Activated T-helper 1 cell treated with anti-CD3 and anti-CD28 coated beads, Interleukin-12 subunit alpha, Interleukin-12 subunit beta, Interleukin-2, Interleukin-4 antibody, amounts not matched to agents 30 ng/mL and 10 ng/mL and 1 ng/mL, durations not matched to agents 14 hours and 24 hours and 36 hours (primary cell): ENCODE results near the gene LMX1B. TPM values are rescaled to one million over a fixed set of nuclear protein-coding genes. Genes with fewer than 3 reads are reported as not detected.

Experiments
- DNase-seq: peaks from one replicate; pipeline ENCODE4 v3.0.0; 2021; ENCODE audit warnings: low spot score
- H3K27ac Mint-ChIP-seq: one replicate; pipeline ENCODE4 v1.8.0; 2021; ENCODE audit warnings: mild to moderate bottlenecking, mixed read lengths
- H3K27me3 Mint-ChIP-seq: one replicate; pipeline ENCODE4 v1.8.0; 2022; ENCODE audit warnings: mild to moderate bottlenecking, moderate library complexity, mixed read lengths; ENCODE audit not compliant: insufficient read depth
- H3K36me3 Mint-ChIP-seq: one replicate; pipeline ENCODE4 v1.8.0; 2021; ENCODE audit warnings: low read depth, mixed read lengths
- H3K4me1 Mint-ChIP-seq: one replicate; pipeline ENCODE4 v1.8.0; 2021; ENCODE audit warnings: low read depth, mixed read lengths
- H3K4me3 Mint-ChIP-seq: one replicate; pipeline ENCODE4 v1.8.0; 2021; ENCODE audit warnings: mild to moderate bottlenecking, moderate library complexity, mixed read lengths
- H3K9me3 Mint-ChIP-seq: one replicate; pipeline ENCODE4 v1.8.0; 2021; ENCODE audit warnings: mixed read lengths
- intact Hi-C: fragments of 100-400 bp; cut with micrococcal nuclease; formaldehyde crosslinking; loops from one replicate; pipeline ENCODE4 v1.15.1; 2024
- total RNA-seq: library from RNA; stranded (reverse); gene quantifications from 2 replicates; pipeline ENCODE4 v1.2.3, GENCODE V29; 2022

Gene LMX1B
- total RNA-seq, 1 donor from 2014 or later = not detected

DNA sequence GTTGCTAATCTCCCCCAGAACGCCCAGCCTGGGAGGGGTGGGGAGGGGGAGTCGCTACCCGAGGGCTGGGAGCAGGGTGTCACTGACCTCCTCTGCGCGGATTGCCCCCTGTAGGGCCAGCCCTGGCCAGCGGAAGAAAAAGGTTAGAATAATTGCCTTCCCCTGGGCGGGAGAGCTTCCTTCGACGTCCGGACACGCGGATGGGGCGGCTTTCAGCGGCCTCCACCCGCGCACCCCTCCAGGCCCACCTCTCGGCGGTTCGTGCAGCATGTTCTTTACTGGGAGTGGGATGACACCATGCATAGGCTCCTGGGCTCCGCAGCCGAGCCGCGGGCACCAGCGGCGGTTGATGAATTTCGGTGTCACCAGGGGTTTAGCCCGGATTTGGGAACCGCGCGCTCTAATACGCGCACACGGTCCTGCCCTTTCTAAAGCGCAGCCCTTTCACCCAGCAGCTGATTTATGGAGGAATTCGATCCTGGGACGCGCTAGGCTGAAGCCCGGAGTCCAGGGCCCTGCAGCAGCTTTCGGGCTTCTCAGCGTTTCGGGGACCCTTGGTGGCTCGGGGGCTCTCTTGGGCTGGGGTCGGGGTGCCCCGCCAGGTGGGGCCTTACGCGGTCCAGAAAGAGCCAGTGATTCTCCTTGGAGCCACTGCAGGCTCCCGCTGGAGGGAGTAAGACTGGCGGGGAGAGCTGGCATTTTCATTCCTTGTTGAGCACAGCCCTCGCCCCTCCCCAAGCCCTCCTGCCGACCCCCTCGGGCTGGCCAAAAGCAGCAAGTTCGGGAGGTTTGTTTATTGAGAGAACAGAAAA lies 10.1 kb downstream of the LMX1B start:
- Mint-ChIP-seq H3K4me1 (no peaks in the 10 kb centered on the region), H3K36me3 (no peaks in the 10 kb centered on the region), H3K4me3 (no peak overlapping the region), H3K9me3 (no peaks in the 10 kb centered on the region), H3K27ac (no peak overlapping the region), H3K27me3 (peaks cover 83% of the 10 kb centered on the region)
- no peak for DNase-seq
- intact Hi-C loops = loop anchor here (2.0 kb wide), 1 partner anchor 53 kb away; no protein-coding TSS in a partner anchor

DNA sequence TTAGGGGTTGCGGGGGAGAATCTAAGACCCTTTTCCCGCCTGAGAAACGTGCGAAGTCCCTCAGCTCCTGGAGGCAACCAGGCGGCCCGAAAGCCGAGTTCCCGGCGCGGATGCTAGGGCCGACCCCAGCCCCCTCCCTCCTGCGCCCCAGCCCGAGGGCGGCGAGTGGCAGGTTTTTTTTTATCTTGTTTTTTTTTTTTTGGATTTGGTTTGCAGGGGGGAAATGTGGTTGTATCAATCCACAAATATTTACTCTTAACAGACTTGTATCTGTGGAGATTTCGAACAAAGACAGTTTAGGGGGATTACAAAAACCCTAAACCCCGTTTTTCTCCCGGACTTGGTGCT lies 10.7 kb downstream of the LMX1B start:
- H3K4me3 Mint-ChIP-seq = no peak overlapping the region
- H3K36me3 Mint-ChIP-seq = no peaks in the 10 kb centered on the region
- intact Hi-C loops = loop anchor here (2.0 kb wide), 1 partner anchor 52 kb away; no protein-coding TSS in a partner anchor
- no peaks in the 10 kb centered on the region for H3K4me1 Mint-ChIP-seq
- DNase-seq = no peak
- H3K27ac Mint-ChIP-seq = no peak overlapping the region
- no peaks in the 10 kb centered on the region for H3K9me3 Mint-ChIP-seq
- peaks cover 85% of the 10 kb centered on the region for H3K27me3 Mint-ChIP-seq

DNA sequence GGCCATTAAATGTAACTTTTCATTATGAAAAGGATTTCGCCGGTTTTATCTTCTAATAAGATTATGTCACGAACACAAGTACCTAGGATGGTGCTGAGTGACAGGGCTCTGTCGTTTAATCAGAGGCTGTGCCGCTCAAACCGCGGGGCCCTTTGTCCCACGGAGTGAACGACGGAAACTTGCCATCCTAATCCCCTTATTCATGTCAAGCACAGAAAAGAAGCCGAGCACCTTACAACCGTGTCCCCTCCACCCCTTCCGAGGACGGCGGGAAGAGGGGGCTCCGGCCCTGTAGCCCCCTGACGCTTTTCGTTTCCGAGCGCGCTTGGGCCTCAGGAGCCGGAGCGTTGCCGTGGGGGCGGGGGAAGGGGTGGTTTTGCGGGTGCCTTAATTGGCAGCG lies 11.2 kb downstream of the LMX1B start:
- intact Hi-C loops = loop anchor here (1.0 to 2.0 kb wide), 2 partner anchors 14 to 52 kb away; no protein-coding TSS in a partner anchor
- Mint-ChIP-seq H3K36me3 (no peaks in the 10 kb centered on the region), H3K4me1 (no peaks in the 10 kb centered on the region), H3K27ac (no peak overlapping the region), H3K9me3 (no peaks in the 10 kb centered on the region), H3K4me3 (no peak overlapping the region), H3K27me3 (peaks cover 85% of the 10 kb centered on the region)
- no peak for DNase-seq

DNA sequence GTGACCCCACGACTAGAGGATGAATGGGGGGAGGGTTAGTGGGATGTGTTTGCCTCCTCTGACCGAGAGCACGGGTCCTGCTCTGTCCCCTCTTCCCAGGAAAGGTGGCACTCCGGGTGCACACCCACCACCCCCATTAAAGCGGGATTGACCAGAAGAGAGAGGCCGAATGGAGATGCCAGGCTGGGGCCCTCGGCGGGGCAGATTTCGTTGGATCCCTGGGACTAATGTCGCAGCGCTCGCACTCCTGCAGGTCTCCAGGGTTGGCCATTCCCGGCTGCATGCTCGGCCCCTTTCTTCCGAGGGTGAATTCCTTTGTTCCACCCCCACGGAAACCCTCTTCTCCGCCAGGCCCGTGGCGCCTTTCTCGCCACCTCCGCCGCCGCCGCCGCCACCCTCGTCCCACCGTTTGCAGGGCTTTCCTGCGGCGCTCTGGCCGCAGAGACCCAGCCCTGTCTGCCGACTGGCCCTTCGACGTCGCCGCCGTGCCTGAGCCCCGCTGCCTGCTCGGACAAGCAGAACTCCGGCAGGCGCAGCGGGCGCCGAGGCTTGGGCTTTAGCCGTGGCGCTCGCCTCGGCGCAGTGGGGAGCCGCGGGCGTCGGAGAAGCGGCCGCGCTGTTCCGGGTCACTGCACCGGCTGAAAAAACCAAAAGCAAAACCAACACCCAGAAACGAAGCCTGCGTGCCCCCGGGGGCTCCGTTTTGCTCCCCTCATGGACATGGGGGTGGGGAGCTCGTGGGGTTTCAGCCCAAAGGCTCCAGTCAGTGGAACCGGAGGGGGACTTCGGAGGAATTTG lies 11.8 kb downstream of the LMX1B start:
- intact Hi-C loops = loop anchor here (1.0 to 2.0 kb wide), 2 partner anchors 14 to 51 kb away; no protein-coding TSS in a partner anchor
- Mint-ChIP-seq H3K36me3 (no peaks in the 10 kb centered on the region), H3K4me1 (no peaks in the 10 kb centered on the region), H3K9me3 (no peaks in the 10 kb centered on the region), H3K4me3 (peak overlapping the region; percentile 68), H3K27me3 (peaks cover 82% of the 10 kb centered on the region), H3K27ac (no peak overlapping the region)
- DNase-seq = no peak

DNA sequence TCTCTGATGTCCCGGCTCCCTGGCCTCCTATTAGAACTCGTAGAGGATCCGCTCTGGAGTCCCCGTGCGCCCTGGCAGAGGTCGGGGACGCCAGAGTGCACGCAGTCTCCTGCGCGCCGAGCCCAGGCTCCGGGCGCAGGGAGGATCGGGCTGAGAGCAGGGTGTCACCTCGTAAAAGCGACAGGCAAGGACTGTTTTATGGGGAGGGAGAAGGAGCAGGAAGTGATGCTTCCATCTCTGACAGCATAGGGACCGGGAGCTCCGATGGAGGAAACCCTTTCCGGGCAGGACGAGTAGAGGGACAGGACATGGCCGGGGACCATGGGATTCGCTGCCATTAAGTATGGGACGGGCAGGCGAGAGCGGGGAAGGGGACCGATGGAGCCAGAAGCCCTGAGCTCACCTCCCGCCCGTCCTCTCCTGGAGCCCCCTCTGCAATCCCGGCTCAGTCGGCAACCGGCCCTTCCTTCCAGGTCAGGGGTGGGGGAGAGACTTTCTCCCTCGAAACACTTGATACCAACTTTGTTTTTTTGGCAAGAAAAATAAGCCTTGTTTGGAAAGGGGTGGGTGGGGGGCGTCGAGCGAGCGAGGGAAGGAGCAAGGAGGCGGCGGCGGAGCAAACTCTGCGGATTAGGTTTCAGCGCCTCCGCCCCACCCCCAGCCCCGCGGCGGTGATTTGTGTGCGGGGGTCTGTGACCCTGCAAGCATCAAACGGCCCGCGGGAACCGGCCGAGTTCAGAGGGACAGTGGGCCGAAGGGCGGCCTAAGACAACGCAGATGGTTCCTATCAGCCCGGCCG lies 12.6 kb downstream of the LMX1B start:
- no peak for DNase-seq
- H3K27me3 Mint-ChIP-seq = peaks cover 77% of the 10 kb centered on the region
- no peaks in the 10 kb centered on the region for H3K4me1 Mint-ChIP-seq
- intact Hi-C loops = no loop called here
- H3K27ac Mint-ChIP-seq = no peak overlapping the region
- no peaks in the 10 kb centered on the region for H3K9me3 Mint-ChIP-seq
- no peaks in the 10 kb centered on the region for H3K36me3 Mint-ChIP-seq
- H3K4me3 Mint-ChIP-seq = peak overlapping the region; percentile 68

DNA sequence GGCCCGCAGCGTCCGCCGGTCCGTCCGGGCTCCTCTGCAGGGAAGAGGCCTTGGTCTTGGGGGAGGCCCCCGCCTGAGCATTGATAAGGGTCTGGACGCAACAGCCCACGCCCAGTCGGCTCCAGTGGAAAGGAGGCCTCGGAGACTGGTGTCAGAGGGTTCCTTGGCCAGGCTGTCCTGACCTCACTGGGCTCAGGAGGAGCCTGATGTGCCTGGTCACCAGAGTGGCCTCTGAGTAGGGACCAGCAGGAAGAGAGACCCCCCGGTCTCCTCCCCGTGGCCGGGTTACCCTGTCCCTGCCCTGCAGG lies 13.2 kb downstream of the LMX1B start:
- Mint-ChIP-seq H3K4me3 (no peak overlapping the region), H3K27me3 (peaks cover 75% of the 10 kb centered on the region), H3K27ac (no peak overlapping the region), H3K36me3 (no peaks in the 10 kb centered on the region), H3K4me1 (no peaks in the 10 kb centered on the region), H3K9me3 (no peaks in the 10 kb centered on the region)
- no peak for DNase-seq
- intact Hi-C loops = no loop called here

DNA sequence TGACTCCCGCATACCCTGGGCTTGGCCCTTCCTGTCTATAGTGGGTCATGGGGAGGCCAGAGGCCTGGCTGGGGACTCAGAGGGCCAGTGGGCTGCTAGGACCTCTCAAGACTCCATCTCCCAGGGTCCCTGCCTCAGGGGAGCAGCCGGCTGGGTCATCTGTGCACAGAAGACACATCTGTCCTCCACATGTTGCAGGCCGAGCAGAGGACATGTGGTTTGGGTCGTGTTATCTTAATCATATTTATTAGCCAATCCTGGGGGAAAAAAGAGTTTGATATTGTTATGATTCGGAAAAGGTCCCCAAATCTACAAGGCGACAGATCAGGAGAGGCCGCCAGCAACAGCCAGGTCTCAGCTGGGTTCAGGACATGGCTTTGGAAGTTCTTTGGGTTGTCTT lies 14.4 kb downstream of the LMX1B start:
- H3K27me3 Mint-ChIP-seq = peaks cover 72% of the 10 kb centered on the region
- intact Hi-C loops = no loop called here
- H3K4me3 Mint-ChIP-seq = no peak overlapping the region
- no peaks in the 10 kb centered on the region for H3K4me1 Mint-ChIP-seq
- no peak for DNase-seq
- H3K9me3 Mint-ChIP-seq = no peaks in the 10 kb centered on the region
- no peak overlapping the region for H3K27ac Mint-ChIP-seq
- H3K36me3 Mint-ChIP-seq = no peaks in the 10 kb centered on the region

DNA sequence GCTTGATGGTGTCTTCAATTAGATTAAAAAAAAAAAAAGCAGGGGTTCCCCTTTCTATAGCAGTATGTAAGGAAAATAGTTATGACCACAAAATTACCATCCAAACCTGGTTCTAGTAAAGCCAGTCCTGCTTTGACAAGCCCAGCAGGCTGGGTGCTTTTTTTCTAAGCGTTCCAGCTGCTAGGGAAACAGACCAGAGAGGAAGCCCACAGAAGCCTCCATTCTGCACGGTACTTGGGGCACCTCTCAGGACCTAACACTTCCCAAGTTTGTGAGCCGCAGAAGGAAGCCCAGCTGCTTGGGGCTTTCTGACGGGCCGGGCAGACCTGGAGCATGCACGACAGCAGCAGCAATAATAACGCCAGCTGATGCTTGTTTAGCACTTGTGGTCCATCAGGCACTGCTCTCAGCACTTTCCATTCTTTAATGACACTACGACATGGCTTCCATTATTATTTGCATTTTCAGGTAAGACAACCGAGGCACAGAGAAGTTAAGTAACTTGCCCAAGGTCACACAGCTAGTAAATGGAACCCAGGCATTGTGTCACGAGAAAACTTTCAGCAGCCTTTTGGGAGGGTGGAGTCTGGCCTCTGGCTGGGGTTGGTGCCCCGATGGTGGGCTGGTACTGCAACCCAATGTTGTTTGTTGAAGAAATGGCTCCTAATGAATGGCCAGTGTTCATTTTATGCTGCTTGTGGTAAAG lies 15.4 kb downstream of the LMX1B start:
- Mint-ChIP-seq H3K4me3 (no peak overlapping the region), H3K36me3 (no peaks in the 10 kb centered on the region), H3K27me3 (peaks cover 65% of the 10 kb centered on the region), H3K9me3 (no peaks in the 10 kb centered on the region), H3K27ac (no peak overlapping the region), H3K4me1 (no peaks in the 10 kb centered on the region)
- no peak for DNase-seq
- intact Hi-C loops = no loop called here

DNA sequence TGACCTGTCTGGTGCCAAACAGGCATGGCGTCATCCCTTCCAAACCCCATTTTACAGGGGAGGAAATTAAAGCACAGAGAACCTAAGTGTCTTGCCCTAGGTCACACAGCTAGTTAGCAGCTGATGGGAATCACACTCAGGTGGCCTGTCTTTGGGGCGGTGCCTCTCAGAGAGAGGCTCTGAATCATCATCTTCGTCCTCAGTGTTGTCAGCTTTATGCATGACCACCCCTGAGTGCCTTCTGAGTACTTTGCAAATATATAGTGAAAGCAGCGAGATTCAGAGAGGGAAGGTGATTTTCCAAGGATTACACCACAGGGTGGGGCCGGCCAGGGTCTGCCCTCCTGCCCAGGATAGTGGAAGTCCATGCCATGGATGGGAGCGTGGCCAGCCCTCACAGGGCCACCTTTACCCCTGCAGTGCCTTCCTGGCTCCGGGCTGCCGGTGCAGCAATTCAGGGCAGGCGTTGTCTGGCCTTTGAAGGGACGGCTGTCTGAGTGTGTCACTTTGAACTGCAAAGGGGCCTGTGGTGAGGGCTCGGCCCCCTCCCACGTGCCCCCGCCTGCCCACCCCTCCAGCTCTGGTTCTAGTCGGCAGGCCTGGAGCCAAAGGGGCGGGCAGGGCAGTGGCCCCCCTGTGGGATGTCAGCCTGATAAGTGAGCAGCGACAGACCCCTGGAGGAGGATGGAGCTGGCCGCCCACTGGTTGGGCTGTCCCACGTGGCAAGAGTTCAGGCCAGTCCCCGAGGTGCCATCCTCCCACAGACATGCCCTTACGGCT lies 16.9 kb downstream of the LMX1B start:
- Mint-ChIP-seq H3K4me3 (no peak overlapping the region), H3K4me1 (no peaks in the 10 kb centered on the region), H3K27me3 (peaks cover 61% of the 10 kb centered on the region)

DNA sequence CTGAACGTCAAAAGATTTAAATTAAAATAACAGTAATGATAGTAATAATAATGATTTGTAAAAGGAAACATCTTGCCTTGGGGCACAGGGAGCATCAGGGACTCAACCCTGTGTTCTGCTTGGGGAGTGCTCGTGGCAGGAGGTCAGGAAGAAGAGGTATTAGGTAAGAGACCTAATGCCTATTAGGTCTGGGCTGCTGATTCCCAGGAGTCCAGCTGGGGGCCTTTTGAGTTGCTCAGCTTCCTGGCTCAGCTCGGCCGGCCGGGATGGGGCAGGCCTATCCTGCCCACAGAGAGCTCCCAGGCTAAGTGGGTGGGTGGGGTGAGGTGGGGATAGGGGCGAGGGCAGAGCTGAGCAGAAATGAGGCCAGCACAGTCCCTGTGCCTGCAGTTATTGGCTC lies 17.5 kb downstream of the LMX1B start:
- H3K27ac Mint-ChIP-seq = no peak overlapping the region

More for the DNA sequence above, 16.9 kb downstream of the LMX1B start:
- intact Hi-C loops = no loop called here
- H3K27ac Mint-ChIP-seq = no peak overlapping the region
- H3K9me3 Mint-ChIP-seq = no peaks in the 10 kb centered on the region
- DNase-seq = no peak
- H3K36me3 Mint-ChIP-seq = no peaks in the 10 kb centered on the region

DNA sequence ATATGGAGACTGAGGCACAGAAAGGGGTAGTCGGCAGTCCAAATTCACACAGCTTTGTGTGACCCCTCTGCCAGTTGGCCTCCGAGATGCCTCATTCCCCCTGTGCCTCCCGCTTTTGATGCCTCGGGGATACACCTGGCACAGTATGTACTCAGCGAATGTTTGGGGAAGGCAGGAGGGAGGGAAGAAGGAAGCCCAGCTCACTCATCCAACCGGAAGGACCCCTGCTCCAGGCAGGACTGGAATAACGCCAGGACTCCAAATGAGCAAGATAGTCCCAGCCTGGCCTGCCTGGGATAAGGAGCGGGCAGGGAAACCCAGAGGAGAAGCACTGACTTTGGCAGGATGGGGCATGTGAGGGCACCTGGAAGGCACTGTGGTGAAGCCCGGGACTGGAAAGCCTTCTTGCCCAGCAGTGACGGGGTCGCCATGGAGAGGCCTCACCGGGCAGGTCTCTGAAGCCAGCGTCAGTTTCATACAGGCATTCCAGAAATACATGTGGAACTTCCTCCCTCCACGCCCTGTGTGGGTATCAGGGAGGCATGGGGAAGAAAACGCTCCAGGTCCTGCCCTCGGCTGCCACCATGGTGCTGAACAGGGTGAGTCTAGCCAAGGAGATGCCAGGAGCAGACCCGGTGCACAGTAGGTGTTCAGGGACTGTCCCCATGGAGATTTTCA lies 20.3 kb downstream of the LMX1B start:
- no peaks in the 10 kb centered on the region for H3K4me1 Mint-ChIP-seq
- no peak for DNase-seq
- no peak overlapping the region for H3K4me3 Mint-ChIP-seq
- no peaks in the 10 kb centered on the region for H3K9me3 Mint-ChIP-seq
- H3K27me3 Mint-ChIP-seq = peaks cover 51% of the 10 kb centered on the region
- no peak overlapping the region for H3K27ac Mint-ChIP-seq
- intact Hi-C loops = no loop called here
- H3K36me3 Mint-ChIP-seq = no peaks in the 10 kb centered on the region

More for the DNA sequence above, 17.5 kb downstream of the LMX1B start:
- H3K4me1 Mint-ChIP-seq = no peaks in the 10 kb centered on the region
- no peaks in the 10 kb centered on the region for H3K36me3 Mint-ChIP-seq
- intact Hi-C loops = no loop called here
- DNase-seq = no peak
- H3K4me3 Mint-ChIP-seq = no peak overlapping the region
- H3K27me3 Mint-ChIP-seq = peaks cover 57% of the 10 kb centered on the region
- no peaks in the 10 kb centered on the region for H3K9me3 Mint-ChIP-seq
